IMR-90 (cell line): ENCODE results near the gene MED26. TPM values are rescaled to one million over a fixed set of nuclear protein-coding genes. Genes with fewer than 3 reads are reported as not detected.
A peak's percentile ranks its signal among the peaks of the same experiment; 100 is the strongest.

ENCODE experiments used
- ATAC-seq: fragments of 200-7000 bp; cut with Tn5 transposase; 2 replicates; pipeline ENCODE4 v1.9.1; 2020; ENCODE audit warnings: low read depth, mild to moderate bottlenecking, moderate library complexity
- BruUV-seq: library from RNA; stranded (reverse); fragments of 400-500 nt; replicated peaks from 2 replicates; lab custom pipeline; 2021; lab: Mats Ljungman, UMichigan
- CTCF ChIA-PET: fragments of 300-600 bp; formaldehyde crosslinking; extraction: SDS; loops from one replicate; lab custom pipeline; 2021; ENCODE audit warnings: antibody characterized with exemption; lab: Yijun Ruan, JAX
- POLR2A ChIA-PET: fragments of 300-600 bp; sonication (Branson Sonifier 250); formaldehyde crosslinking; loops from one replicate; lab custom pipeline; 2022; ENCODE audit warnings: antibody characterized with exemption; ENCODE audit not compliant: unreplicated experiment; lab: Charles Lee
- DNase-seq: peaks from one replicate; pipeline ENCODE4 v3.0.0; 2013
- H2AFZ ChIP-seq: replicated peaks from 2 replicates; pipeline ENCODE3; 2013; ENCODE audit warnings: low read length, mild to moderate bottlenecking; ENCODE audit not compliant: poor library complexity
- H2AK5ac ChIP-seq: 2 replicates; pipeline ENCODE4 v1.6.1; 2013; ENCODE audit warnings: low read depth, low read length, inconsistent platforms
- H2AK9ac ChIP-seq: replicated peaks from 2 replicates; pipeline ENCODE3; 2013; ENCODE audit warnings: mild to moderate bottlenecking, low read depth, low read length, moderate library complexity; ENCODE audit not compliant: poor library complexity
- H2BK120ac ChIP-seq: 2 replicates; pipeline ENCODE4 v1.6.1; 2013; ENCODE audit warnings: low read depth, low read length, inconsistent platforms
- H2BK15ac ChIP-seq: 3 replicates; pipeline ENCODE4 v1.6.1; 2013; ENCODE audit warnings: low read depth, low read length, inconsistent platforms
- H2BK20ac ChIP-seq: 2 replicates; pipeline ENCODE4 v1.6.1; 2013; ENCODE audit warnings: low read depth, mild to moderate bottlenecking, inconsistent platforms, low read length, moderate library complexity
- H2BK5ac ChIP-seq: 2 replicates; pipeline ENCODE4 v1.6.1; 2013; ENCODE audit warnings: mild to moderate bottlenecking, low read depth, low read length, inconsistent platforms; ENCODE audit not compliant: poor library complexity, severe bottlenecking
- H3K14ac ChIP-seq: replicated peaks from 2 replicates; pipeline ENCODE4 v1.6.1; 2013; ENCODE audit warnings: low read depth, low read length, inconsistent platforms
- H3K18ac ChIP-seq: 2 replicates; pipeline ENCODE4 v1.6.1; 2013; ENCODE audit warnings: low read depth, low read length, control low read depth
- H3K23ac ChIP-seq: 2 replicates; pipeline ENCODE4 v1.6.1; 2013; ENCODE audit warnings: low read depth, low read length, inconsistent platforms
- H3K27ac ChIP-seq: 2 replicates; pipeline ENCODE4 v1.5.1; 2013; ENCODE audit warnings: mild to moderate bottlenecking, control low read depth, low read length; ENCODE audit not compliant: insufficient read depth
- H3K27me3 ChIP-seq: 2 replicates; pipeline ENCODE4 v1.6.1; 2013; ENCODE audit warnings: low read length; ENCODE audit not compliant: control insufficient read depth, insufficient read depth
- H3K36me3 ChIP-seq: 2 replicates; pipeline ENCODE4 v1.6.1; 2013; ENCODE audit warnings: low read length, mixed read lengths; ENCODE audit not compliant: control insufficient read depth, insufficient read depth
- H3K4ac ChIP-seq: 2 replicates; pipeline ENCODE4 v1.6.1; 2013; ENCODE audit warnings: low read depth, low read length, inconsistent platforms
- H3K4me1 ChIP-seq: 2 replicates; pipeline ENCODE4 v1.6.1; 2013; ENCODE audit warnings: low read length, mixed read lengths; ENCODE audit not compliant: control insufficient read depth, insufficient read depth
- H3K4me2 ChIP-seq: 2 replicates; pipeline ENCODE4 v1.6.1; 2013; ENCODE audit warnings: low read depth, mild to moderate bottlenecking, control low read depth, low read length, moderate library complexity
- H3K4me3 ChIP-seq: 2 replicates; pipeline ENCODE4 v1.5.1; 2013; ENCODE audit warnings: low read depth, mild to moderate bottlenecking, control low read depth, low read length, moderate library complexity; ENCODE audit not compliant: insufficient read depth
- H3K56ac ChIP-seq: 2 replicates; pipeline ENCODE4 v1.6.1; 2013; ENCODE audit warnings: low read length, inconsistent platforms; ENCODE audit not compliant: insufficient read depth; ENCODE audit errors: extremely low read depth
- H3K79me1 ChIP-seq, 2 experiments: 2 replicates each; pipeline ENCODE4 v1.6.1; 2013; ENCODE audit warnings: low read length in 2 of 2, inconsistent platforms in 1 of 2, low read depth in 1 of 2
- H3K9ac ChIP-seq: 2 replicates; pipeline ENCODE4 v1.6.1; 2013; ENCODE audit warnings: low read depth, low read length, control low read depth
- H3K9me1 ChIP-seq: 2 replicates; pipeline ENCODE4 v1.6.1; 2013; ENCODE audit warnings: low read length, inconsistent platforms; ENCODE audit not compliant: insufficient read depth
- H3K9me3 ChIP-seq: 2 replicates; pipeline ENCODE4 v1.6.1; 2013; ENCODE audit warnings: low read length; ENCODE audit not compliant: control insufficient read depth, insufficient read depth
- H4K20me1 ChIP-seq: 2 replicates; pipeline ENCODE4 v1.6.1; 2013; ENCODE audit warnings: low read length, inconsistent platforms; ENCODE audit not compliant: insufficient read depth
- H4K5ac ChIP-seq: 2 replicates; pipeline ENCODE4 v1.6.1; 2013; ENCODE audit warnings: mild to moderate bottlenecking, low read depth, low read length, control low read depth
- H4K8ac ChIP-seq, 2 experiments: 2 replicates each; pipeline ENCODE4 v1.6.1; 2013; ENCODE audit warnings: low read depth in 2 of 2, low read length in 2 of 2, control low read depth in 1 of 2, inconsistent platforms in 1 of 2
- H4K91ac ChIP-seq: 2 replicates; pipeline ENCODE4 v1.6.1; 2013; ENCODE audit warnings: low read depth, low read length, inconsistent platforms; ENCODE audit not compliant: insufficient read depth
- CEBPB ChIP-seq: IDR thresholded peaks from 2 replicates; pipeline ENCODE4 v1.6.1; 2012; ENCODE audit warnings: low read depth, low read length, improper control_type of control experiment
- CHD1 ChIP-seq: IDR thresholded peaks from 2 replicates; pipeline ENCODE4 v1.6.1; 2012; ENCODE audit warnings: low read depth, low read length, improper control_type of control experiment
- ELK1 ChIP-seq: fragments of 150-350 bp; IDR thresholded peaks from 2 replicates; pipeline ENCODE4 v1.6.1; 2016; ENCODE audit warnings: low read depth, mild to moderate bottlenecking, low read length, moderate library complexity, borderline replicate concordance
- FOS ChIP-seq: fragments of 150-350 bp; IDR thresholded peaks from 2 replicates; pipeline ENCODE4 v1.6.1; 2016; ENCODE audit warnings: low read depth, low read length
- MAFK ChIP-seq: IDR thresholded peaks from 2 replicates; pipeline ENCODE4 v1.6.1; 2012; ENCODE audit warnings: low read depth, low read length, improper control_type of control experiment
- MAZ ChIP-seq: IDR thresholded peaks from 2 replicates; pipeline ENCODE4 v1.6.1; 2012; ENCODE audit warnings: low read depth, mild to moderate bottlenecking, low read length, improper control_type of control experiment, moderate library complexity, borderline replicate concordance
- MXI1 ChIP-seq: IDR thresholded peaks from 2 replicates; pipeline ENCODE4 v1.6.1; 2012; ENCODE audit warnings: low read depth, mild to moderate bottlenecking, low read length, moderate library complexity, borderline replicate concordance
- NFE2L2 ChIP-seq: fragments of 150-350 bp; IDR thresholded peaks from 2 replicates; pipeline ENCODE4 v1.6.1; 2016; ENCODE audit warnings: low read depth, mild to moderate bottlenecking, low read length
- POLR2A ChIP-seq: IDR thresholded peaks from 2 replicates; pipeline ENCODE4 v1.6.1; 2012; ENCODE audit warnings: mild to moderate bottlenecking, low read depth, low read length
- RAD21 ChIP-seq: IDR thresholded peaks from 2 replicates; pipeline ENCODE4 v1.6.1; 2012; ENCODE audit warnings: low read length, improper control_type of control experiment
- RCOR1 ChIP-seq: IDR thresholded peaks from 2 replicates; pipeline ENCODE4 v1.6.1; 2012; ENCODE audit warnings: mild to moderate bottlenecking, low read length, improper control_type of control experiment; ENCODE audit not compliant: insufficient replicate concordance
- RFX5 ChIP-seq: IDR thresholded peaks from 2 replicates; pipeline ENCODE4 v1.8.0; 2012; ENCODE audit warnings: low read depth, mild to moderate bottlenecking, low read length, moderate library complexity
- SMC3 ChIP-seq: fragments of 150-350 bp; IDR thresholded peaks from 2 replicates; pipeline ENCODE4 v1.6.1; 2016; ENCODE audit warnings: low read depth, mild to moderate bottlenecking, antibody characterized with exemption, low read length, moderate library complexity
- whole genome bisulfite sequencing, 2 experiments: methylation state at CpG; one replicate each; pipeline versions ENCODE4 v1.1.5 to v1.1.7; 2013; ENCODE audit warnings: missing lambda C conversion rate in 2 of 2; ENCODE audit not compliant: insufficient read length in 1 of 2; ENCODE audit errors: extremely low coverage in 2 of 2; 5-methylcytosine and 5-hydroxymethylcytosine counted together
- dilution Hi-C: fragments of 300-500 bp; cut with HindIII; formaldehyde crosslinking; loops from one replicate; pipeline ENCODE4 v1.14.3; 2018; ENCODE audit warnings: low sequenced_read_pairs; ENCODE audit not compliant: unreplicated experiment
- in situ Hi-C: fragments of 300-500 bp; cut with MboI; formaldehyde crosslinking; loops from 3 replicates; pipeline ENCODE4 v1.14.3; 2019; ENCODE audit warnings: low sequenced_read_pairs, inconsistent platforms, mixed read lengths
- intact Hi-C: fragments of 100-400 bp; cut with micrococcal nuclease; formaldehyde crosslinking; loops from 2 replicates; pipeline ENCODE4 v1.10.0; 2022
- polyA plus RNA-seq, 3 experiments: library from polyadenylated mRNA; depleted of rRNA; stranded (reverse); fragments of >200 nt; gene quantifications; 2 replicates each; pipeline ENCODE4 v1.2.3, GENCODE V29; 2012; ENCODE audit warnings: low replicate concordance in 1 of 3
- total RNA-seq: library from RNA; depleted of rRNA; stranded (reverse); fragments of >200 nt; gene quantifications from 2 replicates; pipeline ENCODE4 v1.2.3, GENCODE V29; 2012

The MED26 gene
- total and polyA plus RNA-seq, 2 of the 4 experiments (the other 2 are of a cell fraction), result 2.0 to 4.0 TPM

DNA sequence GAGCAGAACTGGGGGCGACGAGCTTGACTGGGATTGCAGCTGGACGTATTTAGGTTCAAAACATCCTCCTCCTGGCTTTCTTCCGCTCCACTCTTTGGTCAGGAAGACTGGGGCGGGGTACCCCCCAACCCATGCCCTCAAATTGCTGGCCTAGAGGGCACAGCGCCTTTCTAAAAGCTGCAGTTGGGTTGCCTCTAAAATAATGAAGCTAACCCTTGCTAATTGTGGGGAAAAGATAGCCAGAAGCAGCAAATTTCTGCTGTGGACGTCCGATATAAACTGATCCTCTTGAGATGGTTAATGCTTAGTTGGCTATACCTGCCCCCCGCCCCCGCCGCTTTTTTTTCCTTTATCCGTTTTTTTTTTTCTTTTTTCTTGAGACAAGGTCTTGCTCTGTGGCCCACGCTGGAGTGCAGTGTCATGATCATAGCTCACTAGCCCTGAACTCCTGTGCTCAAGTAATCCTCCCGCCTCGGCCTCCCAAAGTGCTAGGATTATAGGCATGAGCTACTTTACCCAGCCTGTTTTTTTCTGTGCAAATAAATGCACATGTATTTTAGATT is 85.0 kb downstream of the MED26 start:
- peak overlapping the region; percentile 63 for H3K4ac ChIP-seq
- peaks cover 8% of the 10 kb centered on the region; the same call in 1 of the 2 replicates for H3K9me1 ChIP-seq
- H3K56ac ChIP-seq, result peak overlapping the region; percentile 59
- H2BK20ac ChIP-seq, result no peak overlapping the region
- H3K36me3 ChIP-seq, result peaks cover 15% of the 10 kb centered on the region
- H3K79me1 ChIP-seq, result peaks cover 17 to 63% of the 10 kb centered on the region in 2 experiments
- H4K20me1 ChIP-seq, result peaks cover 34% of the 10 kb centered on the region
- H3K9me3 ChIP-seq, result no peaks in the 10 kb centered on the region
- peak overlapping the region; percentile 86 for H3K4me3 ChIP-seq
- peak overlapping the region; percentile 86 for H3K4me2 ChIP-seq
- POLR2A ChIA-PET, result no interaction called here
- no peak overlapping the region; the same call in 2 of the 3 replicates for H2BK15ac ChIP-seq
- WGBS, 2 experiments, result 0% methylated on average over 3 of the region's 15 CpGs; no CpG with 5 or more reads in 1 of the 2 experiments
- H3K23ac ChIP-seq, result peak overlapping the region; percentile 60; the same call in 1 of the 2 replicates
- H3K18ac ChIP-seq, result no peak overlapping the region; the same call in 1 of the 2 replicates
- BruUV-seq, result TSS peak; percentile 87
- dilution Hi-C loops, result no loop called here
- in situ Hi-C loops, result no loop called here
- H3K9ac ChIP-seq, result peak overlapping the region; percentile 88
- H2AFZ ChIP-seq, result peak overlapping the region; percentile 94
- peaks cover 2% of the 10 kb centered on the region for H3K4me1 ChIP-seq
- DNase-seq (no peak), ATAC-seq (no peak)
- peak overlapping the region; percentile 31 for H4K5ac ChIP-seq
- H3K27me3 ChIP-seq, result no peaks in the 10 kb centered on the region
- peak overlapping the region; percentile 73 to 75 for H4K8ac ChIP-seq
- H3K27ac ChIP-seq, result peak overlapping the region; percentile 77
- peak overlapping the region; percentile 78 for H3K14ac ChIP-seq
- intact Hi-C loops, result loop anchor here (2.0 kb wide), 2 partner anchors 86 to 108 kb away; partner anchors contain the start of gene MED26
- CTCF ChIA-PET, result no interaction called here
- TF ChIP-seq CHD1, result no peak
- no peak for TF ChIP-seq SMC3
- TF ChIP-seq RCOR1, result no peak
- no peak for TF ChIP-seq CEBPB
- TF ChIP-seq NFE2L2, result no peak
- TF ChIP-seq MXI1, result no peak
- no peak for TF ChIP-seq MAFK
- no peak for TF ChIP-seq ELK1
- TF ChIP-seq FOS, result no peak
- TF ChIP-seq POLR2A, result no peak
- no peak for TF ChIP-seq RFX5
- TF ChIP-seq MAZ, result no peak
- no peak for TF ChIP-seq RAD21
- H2AK9ac ChIP-seq, result peak overlapping the region; percentile 96
- peak overlapping the region; percentile 42 for H2AK5ac ChIP-seq
- H2BK5ac ChIP-seq, result peak overlapping the region; percentile 62
- H2BK120ac ChIP-seq, result no peak overlapping the region
- H4K91ac ChIP-seq, result peak overlapping the region; percentile 70
